HG03439 (cell line): ENCODE data around the gene WDR5B.

ENCODE experiments used
- ATAC-seq: cut with Tn5 transposase; IDR thresholded peaks from one replicate; pipeline ENCODE4 v1.9.1; 2021; ENCODE audit warnings: mild to moderate bottlenecking, moderate library complexity; ENCODE audit not compliant: unreplicated experiment

Gene WDR5B

DNA sequence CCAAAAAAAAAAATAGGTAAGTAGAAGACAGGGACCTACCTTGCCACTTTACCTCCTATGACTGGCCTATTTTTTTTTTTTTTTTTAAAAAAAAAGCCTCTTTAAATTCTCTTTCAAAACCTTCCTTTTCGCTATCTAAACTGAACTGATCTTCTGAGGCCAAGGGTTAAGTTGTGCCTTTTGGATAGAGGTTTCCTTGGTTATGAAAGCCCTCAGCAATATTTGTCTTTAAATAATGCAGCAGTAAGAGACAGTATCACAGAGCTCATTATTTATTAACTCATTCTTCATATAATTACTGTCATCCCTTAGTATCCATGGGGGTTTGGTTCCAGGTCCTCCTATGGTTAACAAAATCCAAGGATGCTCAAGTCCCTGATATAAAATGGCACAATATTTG lies 41.8 kb downstream of the WDR5B start:
- no peak for ATAC-seq

DNA sequence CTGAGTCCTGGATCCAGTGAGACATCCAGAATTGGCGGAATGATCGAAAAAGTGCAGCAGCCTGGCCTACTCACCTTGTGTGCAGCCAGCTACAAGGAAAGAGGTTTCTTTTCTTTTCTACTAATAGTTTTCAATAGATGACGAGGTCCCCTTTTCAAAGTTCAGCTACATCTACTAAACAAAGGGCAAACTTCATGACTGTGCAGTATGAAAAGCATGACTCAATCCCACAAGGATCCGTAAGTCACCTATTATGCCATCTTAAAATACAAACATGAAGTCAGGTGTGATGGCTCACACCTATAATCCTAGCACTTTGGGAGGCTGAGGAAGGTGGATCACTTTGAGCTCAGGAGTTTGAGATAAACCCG lies 49.5 kb downstream of the WDR5B start:
- no peak for ATAC-seq

DNA sequence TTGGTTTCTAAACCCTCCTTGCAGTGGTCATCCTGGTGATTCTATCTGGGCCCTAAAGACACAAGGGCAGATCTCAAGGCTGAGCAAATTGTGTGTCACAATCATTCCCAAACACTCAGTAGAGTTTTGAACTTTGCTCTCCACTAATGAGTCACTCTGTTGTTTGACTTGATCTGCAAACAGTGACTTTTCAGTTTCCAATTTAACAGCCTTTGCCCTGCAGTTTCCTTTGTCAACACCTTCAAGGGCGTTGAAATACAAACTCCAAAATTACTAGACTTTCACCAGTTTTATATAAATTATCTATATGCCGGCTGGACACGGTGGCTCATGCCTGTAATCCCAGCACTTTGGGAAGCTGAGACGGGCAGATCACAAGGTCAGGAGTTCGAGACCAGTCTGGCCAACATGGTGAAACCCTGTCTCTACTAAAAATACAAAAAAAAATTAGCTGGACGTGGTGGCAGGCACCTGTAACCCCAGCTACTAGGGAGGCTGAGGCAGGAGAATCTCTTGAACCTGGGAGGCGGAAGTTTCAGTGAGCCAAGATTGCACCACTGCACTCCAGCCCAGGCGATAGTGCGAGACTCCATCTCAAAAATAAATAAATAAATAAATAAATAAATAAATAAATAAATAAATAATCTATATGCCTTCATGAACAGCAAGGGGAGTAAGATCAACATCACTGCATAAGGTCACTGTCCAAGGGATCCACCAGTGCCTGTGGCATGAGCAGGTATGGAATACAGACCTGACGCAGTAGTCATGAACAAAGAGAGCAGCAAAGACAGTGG lies 50.1 kb downstream of the WDR5B start:
- ATAC-seq: peak; percentile 63

DNA sequence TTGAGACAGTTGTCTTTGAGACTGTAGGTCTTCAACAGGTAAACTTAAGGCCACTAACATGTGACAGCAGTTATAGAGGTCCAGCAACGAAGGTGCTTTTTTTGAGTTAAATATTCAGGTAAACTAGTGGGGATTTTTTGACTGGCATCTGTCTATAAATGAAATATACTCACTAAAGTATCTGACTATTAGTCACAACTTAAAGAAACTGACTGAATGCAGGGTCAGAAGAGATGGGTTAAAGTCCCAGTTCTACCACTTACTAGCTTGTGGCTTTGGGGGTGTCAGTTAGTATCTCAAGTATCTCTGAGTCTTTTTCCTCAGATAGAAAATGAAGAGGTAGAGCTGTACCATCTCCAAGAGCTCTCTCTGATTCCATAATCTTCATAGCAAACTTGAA lies 50.8 kb downstream of the WDR5B start:
- ATAC-seq: peak; percentile 37

DNA sequence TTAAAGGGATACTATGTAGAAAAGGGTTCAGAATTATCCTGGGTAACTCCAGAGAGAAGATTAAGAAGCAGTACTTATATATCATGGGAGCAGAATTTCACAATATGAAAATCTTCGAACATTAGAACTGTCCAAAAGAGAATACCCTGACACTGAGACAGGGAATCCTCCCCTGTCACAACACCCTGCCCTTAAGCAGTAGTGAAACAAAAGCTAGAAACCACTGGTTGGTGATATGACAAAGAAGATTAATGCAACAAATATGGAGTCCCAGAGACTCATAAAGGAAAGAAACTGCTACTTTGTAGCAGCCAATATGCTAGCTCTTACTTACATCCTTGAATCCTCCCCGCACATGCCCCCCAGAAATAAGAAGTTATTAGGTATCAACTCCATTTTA lies 51.4 kb downstream of the WDR5B start:
- no peak for ATAC-seq
